GM23248 (cell line): ENCODE measurements around the gene CHST11.

ENCODE experiments used
- EZH2 ChIP-seq: fragments of 200-600 bp; sonication (generic); IDR thresholded peaks from 2 replicates; pipeline ENCODE4 v1.6.1; 2018; ENCODE audit warnings: antibody characterized with exemption, mild to moderate bottlenecking; ENCODE audit not compliant: insufficient read depth, poor library complexity, severe bottlenecking
- EZH2phosphoT487 ChIP-seq: fragments of 200-600 bp; sonication (generic); IDR thresholded peaks from 2 replicates; pipeline ENCODE4 v1.6.1; 2018; ENCODE audit warnings: antibody characterized with exemption, moderate library complexity, mild to moderate bottlenecking, low read depth; ENCODE audit not compliant: insufficient read depth

- no peak for TF ChIP-seq EZH2phosphoT487
- TF ChIP-seq EZH2, result no peak
These were observed 235.9 kb downstream of the CHST11 start for GRCh38 chr12:104692557-104693218.
